Measurements from ENCODE around the gene PTPN9. TPM values are rescaled to one million over a fixed set of nuclear protein-coding genes. Genes with fewer than 3 reads are reported as not detected.

Gene PTPN9
- total and polyA plus RNA-seq, 2 of the 4 experiments (the other 2 are of a cell fraction), result 26.5 to 38.9 TPM

DNA sequence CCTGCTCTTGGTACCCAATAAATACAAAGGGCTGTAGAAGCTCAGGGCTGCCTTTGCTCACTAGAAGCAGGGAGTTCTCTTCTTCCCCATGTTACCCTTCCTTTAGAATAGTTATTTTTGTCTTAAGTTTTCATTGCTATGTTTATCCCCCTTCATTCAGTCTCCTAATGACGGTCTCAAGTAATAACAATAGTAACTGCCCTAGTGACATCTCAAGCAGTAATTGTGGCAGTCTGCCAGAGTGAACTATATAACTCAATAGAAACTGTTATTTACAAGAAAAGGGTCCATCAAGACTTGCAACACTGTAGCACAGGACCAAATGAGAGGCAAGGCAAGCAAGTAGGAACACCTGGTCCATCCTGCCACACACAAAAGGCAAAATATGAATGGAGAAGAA is 95.2 kb downstream of the PTPN9 start:
- Histone ChIP-seq H3K9me1 (ENCODE audit: insufficient read depth, low read length) (0 out of 2 replicates have a peak, but pooled peaks cover 5% of the 10 kb centered on the region), H2BK120ac (ENCODE audit: low read depth, low read length) (no peak overlapping the region), H2BK15ac (ENCODE audit: low read depth, low read length) (no peak overlapping the region), H4K5ac (ENCODE audit: low read depth, low read length) (no peak overlapping the region), H2AK9ac (replicated peaks; ENCODE audit: low read depth, low read length, poor library complexity) (no peak overlapping the region), H2AK5ac (ENCODE audit: low read depth, low read length) (no peak overlapping the region), H2BK5ac (ENCODE audit: low read depth, low read length, poor library complexity, severe bottlenecking) (no peak overlapping the region), H3K36me3 (ENCODE audit: control insufficient read depth, insufficient read depth, low read length) (peaks cover 23% of the 10 kb centered on the region), H3K27me3 (ENCODE audit: control insufficient read depth, insufficient read depth, low read length) (no peaks in the 10 kb centered on the region), H3K4me3 (ENCODE audit: insufficient read depth, low read depth, low read length) (no peak overlapping the region), H3K14ac (replicated peaks; ENCODE audit: low read depth, low read length) (no peak overlapping the region), H3K9me3 (ENCODE audit: control insufficient read depth, insufficient read depth, low read length) (no peaks in the 10 kb centered on the region; the same call in 1 of the 2 replicates), H3K23ac (ENCODE audit: low read depth, low read length) (no peak overlapping the region), H3K79me1 (ENCODE audit: low read depth in 1 of 2, low read length in 2 of 2) (peaks cover 14% of the 10 kb centered on the region in 2 experiments; a peak in 3 of 4 replicates), H2BK20ac (ENCODE audit: low read depth, low read length) (no peak overlapping the region), H3K4me1 (ENCODE audit: control insufficient read depth, insufficient read depth, low read length) (no peaks in the 10 kb centered on the region), H4K8ac (ENCODE audit: low read depth in 2 of 2, low read length in 2 of 2) (no peak overlapping the region), H3K56ac (ENCODE audit: extremely low read depth, insufficient read depth, low read length) (no peak overlapping the region), H3K18ac (ENCODE audit: low read depth, low read length) (no peak overlapping the region), H3K4me2 (ENCODE audit: low read depth, low read length) (no peak overlapping the region), H3K27ac (ENCODE audit: insufficient read depth, low read length) (no peak overlapping the region), H4K20me1 (ENCODE audit: insufficient read depth, low read length) (no peaks in the 10 kb centered on the region), H4K91ac (ENCODE audit: insufficient read depth, low read depth, low read length) (no peak overlapping the region), H3K9ac (ENCODE audit: low read depth, low read length) (no peak overlapping the region), H3K4ac (ENCODE audit: low read depth, low read length) (no peak overlapping the region), H2AFZ (replicated peaks; ENCODE audit: low read length, poor library complexity) (no peak overlapping the region)
- ATAC-seq (ENCODE audit: low read depth) (no peak), DNase-seq (no peak)
- in situ Hi-C loops (cut with MboI; ENCODE audit: low sequenced_read_pairs) (no loop called here), intact Hi-C loops (cut with micrococcal nuclease) (no loop called here), dilution Hi-C loops (cut with HindIII; ENCODE audit: low sequenced_read_pairs, unreplicated experiment) (no loop called here)
- ChIA-PET CTCF (no interaction called here), POLR2A (ENCODE audit: unreplicated experiment) (no interaction called here)
- no peak for TF ChIP-seq BHLHE40 (IDR thresholded peaks at IDR 0.05; ENCODE audit: low read depth, low read length)
- no peak for TF ChIP-seq SMC3 (IDR thresholded peaks at IDR 0.05; ENCODE audit: low read depth, low read length)
- no peak for TF ChIP-seq RAD21 (IDR thresholded peaks at IDR 0.05; ENCODE audit: low read length)
- TF ChIP-seq CEBPB (IDR thresholded peaks at IDR 0.05; ENCODE audit: low read depth, low read length), result no peak
- TF ChIP-seq NFE2L2 (IDR thresholded peaks at IDR 0.05; ENCODE audit: low read depth, low read length), result no peak
- TF ChIP-seq, protein P1, sequence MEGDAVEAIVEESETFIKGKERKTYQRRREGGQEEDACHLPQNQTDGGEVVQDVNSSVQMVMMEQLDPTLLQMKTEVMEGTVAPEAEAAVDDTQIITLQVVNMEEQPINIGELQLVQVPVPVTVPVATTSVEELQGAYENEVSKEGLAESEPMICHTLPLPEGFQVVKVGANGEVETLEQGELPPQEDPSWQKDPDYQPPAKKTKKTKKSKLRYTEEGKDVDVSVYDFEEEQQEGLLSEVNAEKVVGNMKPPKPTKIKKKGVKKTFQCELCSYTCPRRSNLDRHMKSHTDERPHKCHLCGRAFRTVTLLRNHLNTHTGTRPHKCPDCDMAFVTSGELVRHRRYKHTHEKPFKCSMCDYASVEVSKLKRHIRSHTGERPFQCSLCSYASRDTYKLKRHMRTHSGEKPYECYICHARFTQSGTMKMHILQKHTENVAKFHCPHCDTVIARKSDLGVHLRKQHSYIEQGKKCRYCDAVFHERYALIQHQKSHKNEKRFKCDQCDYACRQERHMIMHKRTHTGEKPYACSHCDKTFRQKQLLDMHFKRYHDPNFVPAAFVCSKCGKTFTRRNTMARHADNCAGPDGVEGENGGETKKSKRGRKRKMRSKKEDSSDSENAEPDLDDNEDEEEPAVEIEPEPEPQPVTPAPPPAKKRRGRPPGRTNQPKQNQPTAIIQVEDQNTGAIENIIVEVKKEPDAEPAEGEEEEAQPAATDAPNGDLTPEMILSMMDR (conservative IDR thresholded peaks at IDR 0.05; ENCODE audit: low read depth, low read length), result no peak
- no peak for TF ChIP-seq MAZ (IDR thresholded peaks at IDR 0.05; ENCODE audit: borderline replicate concordance, low read depth, low read length)
- no peak for TF ChIP-seq RCOR1 (IDR thresholded peaks at IDR 0.05; ENCODE audit: insufficient replicate concordance, low read length)
- no peak for TF ChIP-seq MXI1 (IDR thresholded peaks at IDR 0.05; ENCODE audit: borderline replicate concordance, low read depth, low read length)
- no peak for TF ChIP-seq FOS (IDR thresholded peaks at IDR 0.05; ENCODE audit: low read depth, low read length)
- 100% methylated on average over 1 of the region's 1 CpG; no CpG with 5 or more reads in 1 of the 2 experiments for WGBS, 2 experiments (ENCODE audit: extremely low coverage in 2 of 2, insufficient read length in 1 of 2)
- no TSS peak for BruUV-seq (replicated peaks)
